Spinal cord (tissue), 10 donors: ENCODE results near the gene FNBP1. TPM values are rescaled to one million over a fixed set of nuclear protein-coding genes. Genes with fewer than 3 reads are reported as not detected.

Source experiments
- DNase-seq, 6 donors: peaks; one replicate each; pipeline versions ENCODE4 v3.0.0 to v3.0.0-alpha.2; 2013 to 2015; ENCODE audit warnings: low spot score in 6 of 6, low read depth in 4 of 6
- H3K27ac ChIP-seq: one replicate; pipeline ENCODE4 v1.5.1; 2013; ENCODE audit warnings: low read depth, low read length, control low read depth
- H3K27me3 ChIP-seq: one replicate; pipeline ENCODE4 v1.6.1; 2013; ENCODE audit warnings: low read length; ENCODE audit not compliant: control insufficient read depth, insufficient read depth
- H3K36me3 ChIP-seq: one replicate; pipeline ENCODE4 v1.6.1; 2013; ENCODE audit warnings: low read length; ENCODE audit not compliant: control insufficient read depth, insufficient read depth
- H3K4me1 ChIP-seq: one replicate; pipeline ENCODE4 v1.6.1; 2013; ENCODE audit warnings: low read length; ENCODE audit not compliant: control insufficient read depth, insufficient read depth
- H3K4me3 ChIP-seq: one replicate; pipeline ENCODE4 v1.5.1; 2013; ENCODE audit warnings: low read depth, low read length, control low read depth
- H3K9me3 ChIP-seq: one replicate; pipeline ENCODE4 v1.6.1; 2013; ENCODE audit warnings: low read length; ENCODE audit not compliant: control insufficient read depth, insufficient read depth
- WGBS: methylation state at CpG from one replicate; pipeline ENCODE4 v1.1.5; 2013; ENCODE audit warnings: missing lambda C conversion rate; ENCODE audit not compliant: insufficient coverage; 5-methylcytosine and 5-hydroxymethylcytosine counted together
- polyA plus RNA-seq, 2 donors: library from polyadenylated mRNA; unstranded; fragments of 120-200 nt; gene quantifications; one replicate each; pipeline ENCODE4 v1.2.1, GENCODE V29; 2013; ENCODE audit not compliant: insufficient read length in 2 of 2
- total RNA-seq, 2 donors: library from RNA; depleted of rRNA in 1 of 2; stranded (reverse); fragments of 120-200 nt in 1 of 2; fragments of >200 nt in 1 of 2; gene quantifications; one replicate each; pipeline versions ENCODE4 v1.2.3 to v1.2.4, GENCODE V29; 2013 to 2014
- donor health status: healthy.

FNBP1 gene
- total and polyA plus RNA-seq, 4 donors: 47.8 to 105 (median 79.2) TPM

DNA sequence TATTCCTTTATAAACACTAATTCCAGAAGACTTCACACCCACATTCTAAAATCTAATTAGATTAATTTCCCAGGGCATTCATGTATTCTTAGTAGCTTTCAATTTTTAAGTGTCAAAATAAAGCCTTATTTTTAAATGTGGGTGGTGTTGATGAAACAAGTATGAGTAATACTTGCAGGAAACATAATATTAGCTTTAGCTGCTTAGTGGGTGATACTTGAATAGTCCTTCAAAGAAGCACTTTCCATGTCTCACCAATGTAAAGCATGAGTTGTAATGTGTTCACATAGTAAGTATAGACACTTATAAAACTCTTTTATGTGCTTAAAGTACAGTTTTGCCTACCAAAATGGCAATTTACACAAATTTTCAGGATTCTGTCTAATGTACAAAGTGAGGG, 6.9 kb downstream of the FNBP1 start:
- H3K4me3 ChIP-seq: no peak overlapping the region
- H3K27ac ChIP-seq: no peak overlapping the region
- H3K27me3 ChIP-seq: no peaks in the 10 kb centered on the region
- peaks cover 3% of the 10 kb centered on the region for H3K36me3 ChIP-seq
- H3K9me3 ChIP-seq: no peaks in the 10 kb centered on the region
- no peak for DNase-seq
- peaks cover 23% of the 10 kb centered on the region for H3K4me1 ChIP-seq

DNA sequence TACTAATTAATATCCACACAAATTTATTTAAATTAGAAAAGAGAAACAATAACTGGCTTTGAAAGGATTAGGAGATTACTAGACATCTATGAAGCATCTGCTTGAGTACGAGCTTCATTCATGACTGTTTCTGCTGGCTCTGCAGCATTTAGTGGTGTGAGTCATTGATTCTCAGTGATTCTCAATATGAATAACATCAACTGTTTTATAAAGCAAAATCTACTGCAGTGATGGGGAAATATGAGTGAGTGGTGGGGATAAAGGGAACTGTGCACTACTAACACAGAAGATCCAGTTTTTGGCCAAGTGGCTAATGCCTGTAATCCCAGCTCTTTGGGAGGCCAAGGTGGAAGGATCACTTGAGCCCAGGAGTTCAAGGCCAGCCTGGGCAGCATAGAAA, 8.4 kb downstream of the FNBP1 start:
- no peak for DNase-seq
- Histone ChIP-seq H3K9me3 (no peaks in the 10 kb centered on the region), H3K4me1 (peaks cover 18% of the 10 kb centered on the region), H3K27ac (no peak overlapping the region), H3K4me3 (no peak overlapping the region), H3K36me3 (peaks cover 3% of the 10 kb centered on the region), H3K27me3 (no peaks in the 10 kb centered on the region)
- no CpG with 5 or more reads among the region's 1 CpG for WGBS

DNA sequence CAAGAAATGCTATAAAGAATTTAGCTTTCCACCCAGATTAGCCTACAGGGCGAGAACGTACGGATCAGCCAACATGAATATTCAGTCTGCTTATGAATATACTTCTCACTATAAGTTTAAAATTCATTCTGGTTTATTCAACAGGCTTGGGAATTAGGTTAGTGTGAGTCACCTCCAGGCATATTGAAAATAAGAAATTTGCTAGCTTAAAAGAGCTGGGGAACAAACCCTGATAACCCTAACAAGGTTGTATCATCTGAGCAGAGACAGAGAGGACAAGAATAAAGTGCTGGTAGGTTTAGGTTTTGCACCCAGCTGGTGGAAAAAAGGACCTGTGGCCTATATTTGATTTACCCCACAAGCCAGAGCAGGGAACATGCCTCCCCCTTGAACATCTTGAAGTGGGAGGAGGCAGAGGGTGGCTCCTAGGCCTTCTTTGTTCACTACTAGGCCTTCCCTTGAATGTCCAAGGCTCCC, 12.3 kb downstream of the FNBP1 start:
- no peak overlapping the region for H3K4me3 ChIP-seq
- no CpG with 5 or more reads among the region's 3 CpGs for WGBS
- H3K36me3 ChIP-seq: peaks cover 3% of the 10 kb centered on the region

DNA sequence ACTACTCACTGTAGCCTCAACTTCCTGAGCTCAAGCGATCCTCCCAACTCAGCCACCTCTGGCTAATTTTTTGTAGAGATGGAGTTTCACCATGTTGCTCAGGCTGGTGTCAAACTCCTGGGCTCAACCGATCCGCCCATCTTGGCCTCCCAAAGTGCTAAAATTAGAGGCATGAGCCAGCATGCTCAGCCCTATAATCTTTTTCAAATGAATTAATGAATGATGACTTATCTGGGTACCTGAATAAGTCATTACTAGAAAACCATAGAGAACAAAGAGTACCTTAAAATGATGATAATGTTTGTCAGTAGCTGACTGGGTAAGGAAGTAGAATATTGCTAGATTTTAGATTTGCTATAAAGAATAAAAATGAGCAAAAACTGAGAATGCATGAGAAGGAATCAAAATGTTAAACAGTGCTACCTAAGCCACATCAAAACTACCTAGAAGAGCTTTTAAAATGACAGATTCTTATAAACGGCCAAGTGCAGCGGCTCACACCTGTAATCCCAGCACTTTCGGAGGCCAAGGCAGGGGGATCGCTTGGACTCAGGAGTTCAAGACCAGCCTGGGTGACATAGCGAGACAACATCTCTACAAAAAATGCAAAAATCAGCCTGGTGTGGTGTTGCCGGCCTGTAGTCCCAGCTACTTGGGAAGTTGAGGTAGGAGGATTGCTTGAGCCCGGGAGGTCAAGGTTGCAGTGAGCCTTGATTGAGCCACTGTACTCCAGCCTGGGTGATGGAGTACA, 13.6 kb downstream of the FNBP1 start:
- Histone ChIP-seq H3K27ac (no peak overlapping the region), H3K4me1 (peaks cover 10% of the 10 kb centered on the region), H3K27me3 (no peaks in the 10 kb centered on the region), H3K36me3 (peaks cover 3% of the 10 kb centered on the region), H3K9me3 (no peaks in the 10 kb centered on the region), H3K4me3 (no peak overlapping the region)
- WGBS: 98% methylated on average over 4 of the region's 10 CpGs
- DNase-seq: no peak

More for the DNA sequence above, 12.3 kb downstream of the FNBP1 start:
- Histone ChIP-seq H3K9me3 (no peaks in the 10 kb centered on the region), H3K4me1 (peaks cover 10% of the 10 kb centered on the region), H3K27ac (no peak overlapping the region), H3K27me3 (no peaks in the 10 kb centered on the region)
- no peak for DNase-seq

DNA sequence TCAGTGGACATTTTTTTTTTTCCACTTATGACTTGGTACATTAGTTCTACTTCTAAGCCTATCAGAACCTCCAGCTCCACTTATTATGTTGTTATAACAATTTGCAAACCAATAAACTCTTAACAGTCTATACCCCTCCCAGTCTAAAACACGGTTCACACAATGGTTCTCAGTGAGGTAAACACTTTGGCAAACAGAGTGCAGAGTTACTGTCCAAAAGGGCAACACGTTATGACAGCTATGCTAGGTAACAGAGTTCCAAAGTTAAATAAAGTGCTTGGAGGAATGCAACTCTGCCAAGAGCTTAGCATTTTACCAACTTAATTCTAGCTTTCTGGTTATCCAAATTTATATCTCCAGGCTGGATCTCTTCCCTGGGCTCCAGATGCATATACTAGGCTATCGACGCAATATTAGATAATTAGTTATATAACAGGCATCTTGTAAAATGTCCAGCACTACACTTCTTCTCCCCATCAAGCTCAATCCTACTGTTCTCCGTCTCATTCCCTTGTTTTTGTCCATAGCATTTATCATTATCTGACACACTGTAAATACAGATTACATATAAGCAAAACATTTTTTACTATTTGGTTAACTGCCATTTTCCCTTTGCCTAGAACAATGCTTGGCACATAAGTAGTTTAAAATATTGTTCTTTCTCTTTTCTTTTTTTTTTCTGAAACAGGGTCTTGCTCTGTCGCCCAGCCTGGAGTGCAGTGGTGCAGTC, 14.3 kb downstream of the FNBP1 start:
- Histone ChIP-seq H3K27me3 (no peaks in the 10 kb centered on the region), H3K36me3 (no peaks in the 10 kb centered on the region), H3K4me3 (no peak overlapping the region), H3K27ac (no peak overlapping the region), H3K4me1 (peaks cover 10% of the 10 kb centered on the region), H3K9me3 (no peaks in the 10 kb centered on the region)
- no peak for DNase-seq
- 86% methylated on average over 1 of the region's 6 CpGs for WGBS

DNA sequence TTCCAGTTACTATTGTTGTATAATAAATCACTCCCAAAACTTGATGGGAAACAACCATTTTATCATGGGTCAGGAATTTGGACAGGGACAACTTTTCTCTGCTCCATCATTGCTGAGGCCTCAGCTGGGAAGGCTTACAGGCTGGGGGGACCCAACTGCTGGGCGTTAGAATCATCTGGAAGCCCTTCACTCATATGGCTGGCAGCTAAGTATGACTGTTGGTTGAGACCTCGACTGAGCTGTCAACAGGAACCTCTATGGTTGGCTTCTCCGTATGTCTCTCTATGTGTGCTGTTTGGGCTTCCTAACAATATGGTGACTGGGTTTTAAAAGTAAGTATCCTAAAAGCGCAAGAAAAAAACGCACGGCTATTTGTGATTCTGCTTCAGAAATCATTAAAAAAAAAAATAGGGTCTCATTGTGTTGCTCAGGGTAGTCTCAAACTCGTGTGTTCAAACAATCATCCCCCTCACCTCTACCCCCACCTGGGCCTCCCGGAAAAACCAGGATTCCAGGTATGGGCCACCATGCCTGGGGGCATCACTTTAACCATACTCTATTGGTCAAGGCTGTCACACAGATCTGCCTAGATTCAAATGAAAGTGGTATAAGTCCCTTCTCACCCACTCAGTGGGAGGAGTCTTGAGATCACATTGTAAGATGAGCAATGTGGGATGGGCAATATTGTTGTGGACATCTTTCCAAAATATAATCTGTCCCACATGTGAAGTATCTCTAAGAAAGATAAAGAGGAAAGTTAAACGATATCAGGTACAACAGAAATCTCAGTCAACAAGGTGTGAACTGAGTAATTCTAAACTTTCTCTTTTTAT, 15.2 kb downstream of the FNBP1 start:
- H3K4me3 ChIP-seq: no peak overlapping the region
- WGBS: 86% methylated on average over 4 of the region's 9 CpGs
- no peaks in the 10 kb centered on the region for H3K27me3 ChIP-seq
- DNase-seq: no peak
- no peaks in the 10 kb centered on the region for H3K36me3 ChIP-seq
- H3K27ac ChIP-seq: no peak overlapping the region
- H3K9me3 ChIP-seq: no peaks in the 10 kb centered on the region
- H3K4me1 ChIP-seq: peaks cover 9% of the 10 kb centered on the region

DNA sequence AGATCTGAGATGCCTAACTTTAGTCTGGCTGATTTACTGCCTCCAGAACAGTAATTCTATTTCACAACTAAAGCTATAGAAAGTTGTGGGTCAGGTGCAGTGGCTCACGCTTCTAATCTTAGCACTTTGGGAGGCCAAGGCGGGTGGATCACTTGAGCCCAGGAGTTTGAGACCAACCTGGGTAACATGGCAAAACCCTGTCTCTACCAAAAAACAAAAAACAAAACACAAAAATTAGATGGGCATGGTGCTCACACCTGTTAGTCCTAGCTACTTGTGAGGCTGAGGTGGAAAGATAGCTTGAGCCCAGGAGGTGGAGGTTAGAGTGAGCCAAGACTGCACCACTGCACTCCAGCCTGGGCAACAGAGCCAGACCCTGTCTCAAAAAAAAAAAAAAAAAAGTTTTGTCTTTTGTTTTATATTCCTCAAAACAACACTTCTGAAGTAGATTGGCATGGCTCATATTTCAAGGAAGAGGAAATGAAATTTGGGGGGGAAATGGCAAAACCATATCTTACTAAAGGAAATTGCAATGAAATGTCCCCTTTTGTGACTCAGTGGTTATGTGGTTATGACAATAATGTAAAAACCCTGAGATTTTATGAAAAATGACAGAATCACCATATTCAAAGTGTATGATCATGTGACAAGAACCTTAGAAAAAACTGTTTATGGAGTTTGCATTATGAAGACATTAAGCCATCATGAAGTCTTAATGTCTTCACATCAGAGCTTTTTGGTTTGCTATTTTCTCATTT, 16.2 kb downstream of the FNBP1 start:
- Histone ChIP-seq H3K27ac (no peak overlapping the region), H3K4me3 (no peak overlapping the region), H3K4me1 (peaks cover 15% of the 10 kb centered on the region), H3K36me3 (no peaks in the 10 kb centered on the region), H3K9me3 (no peaks in the 10 kb centered on the region), H3K27me3 (no peaks in the 10 kb centered on the region)
- 90% methylated on average over 2 of the region's 2 CpGs for WGBS
- DNase-seq: no peak

DNA sequence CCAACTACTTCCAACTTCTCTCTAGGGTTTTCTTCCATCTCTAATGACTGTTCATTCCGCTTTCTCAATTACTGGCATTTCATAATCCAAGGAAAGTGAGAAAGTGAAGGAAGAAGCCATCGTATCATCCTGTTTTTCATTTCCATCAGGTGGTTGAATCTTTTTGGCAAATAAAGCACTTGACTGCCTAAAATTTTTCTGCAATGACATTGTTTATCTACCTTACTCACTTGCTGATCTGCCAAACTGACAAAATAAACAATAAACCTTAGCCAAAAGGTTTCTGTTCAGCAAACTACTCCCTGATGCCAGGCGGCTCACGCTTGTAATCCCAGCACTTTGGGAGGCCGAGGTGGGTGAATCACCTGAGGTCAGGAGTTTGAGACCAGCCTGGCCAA, 18.4 kb downstream of the FNBP1 start:
- WGBS: no CpG with 5 or more reads among the region's 5 CpGs
- no peak overlapping the region for H3K27ac ChIP-seq
- H3K4me1 ChIP-seq: peaks cover 18% of the 10 kb centered on the region

DNA sequence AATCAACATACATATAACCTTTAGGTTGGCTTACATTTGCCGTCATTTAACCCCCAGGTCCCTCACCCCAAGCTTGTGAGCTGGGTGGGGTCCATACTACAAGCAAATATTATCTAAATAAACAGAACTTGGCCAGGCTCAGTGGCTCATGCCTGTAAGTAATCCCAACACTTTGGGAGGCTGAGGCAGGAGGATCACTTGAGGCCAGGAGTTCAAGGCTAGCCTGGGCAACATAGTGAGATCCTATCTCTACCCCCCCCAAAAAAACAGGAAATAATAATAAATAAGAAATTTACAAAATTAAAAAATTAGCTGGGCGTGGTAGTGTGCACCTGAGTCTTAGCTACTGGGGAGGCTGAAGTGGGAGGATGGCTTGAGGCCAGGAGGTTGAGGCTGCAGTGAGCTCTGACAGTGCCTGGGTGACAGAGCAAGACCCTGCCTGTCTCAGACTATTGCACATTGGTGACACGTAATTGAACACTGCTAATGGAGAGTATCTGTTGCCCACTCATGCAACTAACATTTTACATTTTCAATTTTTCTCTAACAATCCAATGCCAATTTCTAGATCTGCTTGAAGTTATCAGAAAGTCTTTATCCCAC, 18.9 kb downstream of the FNBP1 start:
- Histone ChIP-seq H3K4me1 (peaks cover 19% of the 10 kb centered on the region), H3K9me3 (no peaks in the 10 kb centered on the region), H3K4me3 (no peak overlapping the region), H3K36me3 (no peaks in the 10 kb centered on the region), H3K27me3 (no peaks in the 10 kb centered on the region), H3K27ac (no peak overlapping the region)
- WGBS: 100% methylated on average over 2 of the region's 3 CpGs
- no peak for DNase-seq

More for the DNA sequence above, 18.4 kb downstream of the FNBP1 start:
- no peak overlapping the region for H3K4me3 ChIP-seq
- no peaks in the 10 kb centered on the region for H3K36me3 ChIP-seq
- H3K27me3 ChIP-seq: no peaks in the 10 kb centered on the region
- no peaks in the 10 kb centered on the region for H3K9me3 ChIP-seq
- no peak for DNase-seq
